Midbrain (tissue), 1 donor: Measurements from ENCODE around the gene ARRB1.
A peak's percentile ranks its signal among the peaks of the same experiment; 100 is the strongest.
"Not testable (repeated sequence)": the region's sequence is repeated elsewhere in the genome, so short reads cannot be mapped to it uniquely, and the experiment has no call there.

Source experiments
- DNase-seq: peaks from one replicate; lab custom pipeline; 2025; lab: John Stamatoyannopoulos, UW

The ARRB1 gene

GRCh38 chr11:75342966-75343870 lies 8.2 kb downstream of the ARRB1 start:
- DNase-seq = no peak

- DNase-seq = peak; percentile 27
Observed at GRCh38 chr11:75342231-75342918, 9.1 kb downstream of the ARRB1 start.

GRCh38 chr11:75341612-75342011 lies 9.8 kb downstream of the ARRB1 start:
- no peak for DNase-seq

- no peak for DNase-seq
Observed at GRCh38 chr11:75339685-75340409, 11.6 kb downstream of the ARRB1 start.

GRCh38 chr11:75338516-75339208 lies 12.8 kb downstream of the ARRB1 start:
- no peak for DNase-seq

- DNase-seq = no peak
Observed at GRCh38 chr11:75337195-75337654, 14.2 kb downstream of the ARRB1 start.

- DNase-seq = no peak
Observed at GRCh38 chr11:75334976-75335375, 16.5 kb downstream of the ARRB1 start.

- DNase-seq = no peak
Observed at GRCh38 chr11:75334402-75334891, 17.0 kb downstream of the ARRB1 start.

GRCh38 chr11:75333807-75334140 lies 17.7 kb downstream of the ARRB1 start:
- DNase-seq = no peak

GRCh38 chr11:75333022-75333806 lies 18.2 kb downstream of the ARRB1 start:
- no peak for DNase-seq

- not testable (repeated sequence) for DNase-seq
Observed at GRCh38 chr11:75331761-75332160, 19.7 kb downstream of the ARRB1 start.

GRCh38 chr11:75331304-75331703 lies 20.2 kb downstream of the ARRB1 start:
- DNase-seq = not testable (repeated sequence)

- DNase-seq = not testable (repeated sequence)
Observed at GRCh38 chr11:75330886-75331285, 20.6 kb downstream of the ARRB1 start.

- DNase-seq = no peak
Observed at GRCh38 chr11:75330291-75330690, 21.2 kb downstream of the ARRB1 start.

- DNase-seq = peak; percentile 79
Observed at GRCh38 chr11:75328426-75329277, 22.8 kb downstream of the ARRB1 start.

- DNase-seq = no peak
Observed at GRCh38 chr11:75326439-75326810, 25.0 kb downstream of the ARRB1 start.

- no peak for DNase-seq
Observed at GRCh38 chr11:75325713-75326438, 25.6 kb downstream of the ARRB1 start.

- DNase-seq = no peak
Observed at GRCh38 chr11:75324740-75325139, 26.7 kb downstream of the ARRB1 start.

- no peak for DNase-seq
Observed at GRCh38 chr11:75324189-75324588, 27.3 kb downstream of the ARRB1 start.
